WTC11 (cell line): ENCODE measurements around the gene ZBTB16. TPM values are rescaled to one million over a fixed set of nuclear protein-coding genes. Genes with fewer than 3 reads are reported as not detected.

Experiments used
- ATAC-seq: fragments of 200-7000 bp; cut with Tn5 transposase; 2 replicates; pipeline ENCODE4 v1.10.0; 2021; ENCODE audit warnings: mild to moderate bottlenecking, moderate library complexity
- CTCF ChIA-PET: fragments of 300-600 bp; sonication (Branson Sonifier 250); formaldehyde crosslinking; loops from one replicate; lab custom pipeline; 2021; ENCODE audit warnings: antibody characterized with exemption; lab: Charles Lee
- POLR2A ChIA-PET: fragments of 350-600 bp; sonication (Branson Sonifier 250); formaldehyde crosslinking; loops from one replicate; lab custom pipeline; 2021; ENCODE audit warnings: antibody characterized with exemption; lab: Charles Lee
- DNase-seq: peaks from one replicate; pipeline ENCODE4 v3.0.0; 2021; ENCODE audit warnings: low spot score
- H3K27ac Mint-ChIP-seq: 2 replicates; pipeline ENCODE4 v1.8.0; 2021; ENCODE audit warnings: mixed read lengths
- H3K27me3 Mint-ChIP-seq: 2 replicates; pipeline ENCODE4 v1.8.0; 2021; ENCODE audit warnings: low read depth, mild to moderate bottlenecking, moderate library complexity, mixed read lengths
- H3K36me3 Mint-ChIP-seq: 2 replicates; pipeline ENCODE4 v1.8.0; 2021; ENCODE audit warnings: mixed read lengths
- H3K4me1 Mint-ChIP-seq: 2 replicates; pipeline ENCODE4 v1.8.0; 2022; ENCODE audit warnings: mixed read lengths
- H3K4me3 Mint-ChIP-seq: 2 replicates; pipeline ENCODE4 v1.8.0; 2021; ENCODE audit warnings: mild to moderate bottlenecking, moderate library complexity, mixed read lengths
- H3K9me3 Mint-ChIP-seq: 2 replicates; pipeline ENCODE4 v1.8.0; 2021; ENCODE audit warnings: mixed read lengths
- ATF1 ChIP-seq: sonication (generic); formaldehyde crosslinking; IDR thresholded peaks from 2 replicates; pipeline ENCODE4 v1.8.1; 2023; ENCODE audit warnings: mild to moderate bottlenecking, moderate library complexity, missing genetic modification reagents
- CBFB ChIP-seq: sonication (generic); formaldehyde crosslinking; IDR thresholded peaks from 2 replicates; pipeline ENCODE4 v1.8.1; 2022; ENCODE audit warnings: mild to moderate bottlenecking, low read depth, missing genetic modification reagents
- ELF4 ChIP-seq: sonication (generic); formaldehyde crosslinking; IDR thresholded peaks from 2 replicates; pipeline ENCODE4 v1.8.1; 2022; ENCODE audit warnings: low read depth, mild to moderate bottlenecking, moderate library complexity, missing genetic modification reagents
- EMX1 ChIP-seq: fragments of 250-450 bp; sonication (Bioruptor Pico); IDR thresholded peaks from 2 replicates; pipeline ENCODE4 v1.8.0; 2021; ENCODE audit warnings: mild to moderate bottlenecking
- FOXJ3 ChIP-seq: sonication (generic); formaldehyde crosslinking; IDR thresholded peaks from 2 replicates; pipeline ENCODE4 v1.9.0; 2021; ENCODE audit warnings: missing genetic modification reagents, mild to moderate bottlenecking, borderline replicate concordance
- IRF1 ChIP-seq: sonication (generic); formaldehyde crosslinking; IDR thresholded peaks from 2 replicates; pipeline ENCODE4 v1.8.0; 2023; ENCODE audit warnings: missing genetic modification reagents
- MLX ChIP-seq: sonication (generic); formaldehyde crosslinking; IDR thresholded peaks from 2 replicates; pipeline ENCODE4 v1.8.1; 2023; ENCODE audit warnings: mild to moderate bottlenecking, missing genetic modification reagents, moderate library complexity
- NFATC4 ChIP-seq: fragments of 250-450 bp; sonication (Bioruptor Pico); IDR thresholded peaks from 2 replicates; pipeline ENCODE4 v1.9.0; 2021; ENCODE audit warnings: mild to moderate bottlenecking
- NFYB ChIP-seq: sonication (generic); formaldehyde crosslinking; conservative IDR thresholded peaks from 2 replicates; pipeline ENCODE4 v1.8.0; 2022; ENCODE audit warnings: low read depth, missing genetic modification reagents
- NR1H2 ChIP-seq: sonication (generic); formaldehyde crosslinking; IDR thresholded peaks from 2 replicates; pipeline ENCODE4 v1.9.0; 2021; ENCODE audit warnings: mild to moderate bottlenecking, moderate library complexity, missing genetic modification reagents
- NR2C2 ChIP-seq: sonication (generic); formaldehyde crosslinking; IDR thresholded peaks from 2 replicates; pipeline ENCODE4 v1.8.0; 2022; ENCODE audit warnings: mild to moderate bottlenecking, missing genetic modification reagents
- TP53 ChIP-seq: sonication (generic); formaldehyde crosslinking; IDR thresholded peaks from 2 replicates; pipeline ENCODE4 v1.8.1; 2023; ENCODE audit warnings: mild to moderate bottlenecking, missing genetic modification reagents
- ZNF138 ChIP-seq: sonication (generic); formaldehyde crosslinking; conservative IDR thresholded peaks from 2 replicates; pipeline ENCODE4 v1.8.1; 2022; ENCODE audit warnings: mild to moderate bottlenecking, moderate library complexity, missing genetic modification reagents
- ZNF263 ChIP-seq: sonication (generic); formaldehyde crosslinking; IDR thresholded peaks from 2 replicates; pipeline ENCODE4 v1.8.1; 2022; ENCODE audit warnings: low read depth, mild to moderate bottlenecking, moderate library complexity, missing genetic modification reagents
- ZNF671 ChIP-seq: fragments of 250-450 bp; sonication (Bioruptor Pico); IDR thresholded peaks from 2 replicates; pipeline ENCODE4 v1.8.0; 2021; ENCODE audit warnings: mild to moderate bottlenecking
- total RNA-seq: library from RNA; stranded (reverse); gene quantifications from 3 replicates; pipeline ENCODE4 v1.2.3, GENCODE V29; 2021
- TF ChIP-seq, protein P1 (sequence below): sonication (generic); formaldehyde crosslinking; IDR thresholded peaks from 2 replicates; pipeline ENCODE4 v1.8.1; 2023; ENCODE audit warnings: mild to moderate bottlenecking, missing genetic modification reagents
- TF ChIP-seq, protein P2 (sequence below): sonication (generic); formaldehyde crosslinking; IDR thresholded peaks from 2 replicates; pipeline ENCODE4 v1.8.1; 2022; ENCODE audit warnings: missing genetic modification reagents, borderline replicate concordance
- TF ChIP-seq, protein P3 (sequence below): fragments of 250-450 bp; sonication (Bioruptor Pico); IDR thresholded peaks from 2 replicates; pipeline ENCODE4 v1.8.0; 2021; ENCODE audit warnings: mild to moderate bottlenecking
- TF ChIP-seq, protein P4 (sequence below): fragments of 250-450 bp; sonication (Bioruptor Pico); conservative IDR thresholded peaks from 2 replicates; pipeline ENCODE4 v1.9.0; 2021; ENCODE audit warnings: mild to moderate bottlenecking

ZBTB16 gene
- total RNA-seq, 1 experiment from 2014 or later: 0.57 TPM

DNA sequence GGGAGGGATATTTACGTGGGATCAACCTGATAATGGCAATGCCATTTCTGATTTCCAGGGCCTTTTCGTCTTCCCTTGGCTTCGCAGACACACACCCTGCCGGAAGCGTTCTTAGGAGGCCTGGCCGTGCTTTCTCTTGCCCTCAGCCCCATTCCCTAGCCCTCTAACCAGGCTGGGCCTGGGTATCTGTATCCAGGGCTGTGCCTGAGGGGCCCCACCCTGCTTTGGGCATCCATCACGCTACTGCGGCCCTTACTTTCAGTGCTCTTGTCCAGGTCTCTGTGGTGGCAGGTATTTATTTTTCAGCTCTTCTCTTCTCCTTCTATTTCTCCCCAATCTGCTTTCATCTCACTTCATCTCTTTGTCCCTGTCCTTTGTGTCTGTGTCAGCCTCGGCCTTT lies 105.0 kb downstream of the ZBTB16 start:
- H3K4me3 Mint-ChIP-seq: no peak overlapping the region
- H3K9me3 Mint-ChIP-seq: no peaks in the 10 kb centered on the region
- no peaks in the 10 kb centered on the region for H3K27me3 Mint-ChIP-seq
- ChIA-PET CTCF (no interaction called here), POLR2A (no interaction called here)
- DNase-seq: no peak
- no peak overlapping the region for H3K27ac Mint-ChIP-seq
- ATAC-seq: no peak
- no peak for TF ChIP-seq FOXJ3 (CRISPR knock-in tag)
- TF ChIP-seq ZNF671 (CRISPR knock-in tag): no peak
- no peak for TF ChIP-seq IRF1 (CRISPR knock-in tag)
- H3K36me3 Mint-ChIP-seq: no peaks in the 10 kb centered on the region
- H3K4me1 Mint-ChIP-seq: peaks cover 44% of the 10 kb centered on the region

- ChIA-PET CTCF (interaction anchor here (0.6 kb wide), 1 partner anchor 27 kb away, joined by 3 read pairs; no protein-coding TSS in a partner anchor), POLR2A (no interaction called here)
- no peak for TF ChIP-seq NFYB
- no peak for TF ChIP-seq MLX (CRISPR knock-in tag)
- no peak for TF ChIP-seq CBFB (CRISPR knock-in tag)
- no peak for TF ChIP-seq ELF4
- TF ChIP-seq TP53 (CRISPR knock-in tag): no peak
- TF ChIP-seq ZNF263 (CRISPR knock-in tag): no peak
- no peak for TF ChIP-seq NR1H2 (CRISPR knock-in tag)
- no peak for TF ChIP-seq NR2C2 (CRISPR knock-in tag)
- TF ChIP-seq, protein P1, sequence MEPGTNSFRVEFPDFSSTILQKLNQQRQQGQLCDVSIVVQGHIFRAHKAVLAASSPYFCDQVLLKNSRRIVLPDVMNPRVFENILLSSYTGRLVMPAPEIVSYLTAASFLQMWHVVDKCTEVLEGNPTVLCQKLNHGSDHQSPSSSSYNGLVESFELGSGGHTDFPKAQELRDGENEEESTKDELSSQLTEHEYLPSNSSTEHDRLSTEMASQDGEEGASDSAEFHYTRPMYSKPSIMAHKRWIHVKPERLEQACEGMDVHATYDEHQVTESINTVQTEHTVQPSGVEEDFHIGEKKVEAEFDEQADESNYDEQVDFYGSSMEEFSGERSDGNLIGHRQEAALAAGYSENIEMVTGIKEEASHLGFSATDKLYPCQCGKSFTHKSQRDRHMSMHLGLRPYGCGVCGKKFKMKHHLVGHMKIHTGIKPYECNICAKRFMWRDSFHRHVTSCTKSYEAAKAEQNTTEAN: no peak
- TF ChIP-seq EMX1 (CRISPR knock-in tag): no peak
- TF ChIP-seq, protein P2, sequence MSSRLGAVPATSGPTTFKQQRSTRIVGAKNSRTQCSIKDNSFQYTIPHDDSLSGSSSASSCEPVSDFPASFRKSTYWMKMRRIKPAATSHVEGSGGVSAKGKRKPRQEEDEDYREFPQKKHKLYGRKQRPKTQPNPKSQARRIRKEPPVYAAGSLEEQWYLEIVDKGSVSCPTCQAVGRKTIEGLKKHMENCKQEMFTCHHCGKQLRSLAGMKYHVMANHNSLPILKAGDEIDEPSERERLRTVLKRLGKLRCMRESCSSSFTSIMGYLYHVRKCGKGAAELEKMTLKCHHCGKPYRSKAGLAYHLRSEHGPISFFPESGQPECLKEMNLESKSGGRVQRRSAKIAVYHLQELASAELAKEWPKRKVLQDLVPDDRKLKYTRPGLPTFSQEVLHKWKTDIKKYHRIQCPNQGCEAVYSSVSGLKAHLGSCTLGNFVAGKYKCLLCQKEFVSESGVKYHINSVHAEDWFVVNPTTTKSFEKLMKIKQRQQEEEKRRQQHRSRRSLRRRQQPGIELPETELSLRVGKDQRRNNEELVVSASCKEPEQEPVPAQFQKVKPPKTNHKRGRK (CRISPR knock-in tag): no peak
- TF ChIP-seq ATF1: no peak
- no peak for TF ChIP-seq ZNF138 (CRISPR knock-in tag)
- TF ChIP-seq, protein P3, sequence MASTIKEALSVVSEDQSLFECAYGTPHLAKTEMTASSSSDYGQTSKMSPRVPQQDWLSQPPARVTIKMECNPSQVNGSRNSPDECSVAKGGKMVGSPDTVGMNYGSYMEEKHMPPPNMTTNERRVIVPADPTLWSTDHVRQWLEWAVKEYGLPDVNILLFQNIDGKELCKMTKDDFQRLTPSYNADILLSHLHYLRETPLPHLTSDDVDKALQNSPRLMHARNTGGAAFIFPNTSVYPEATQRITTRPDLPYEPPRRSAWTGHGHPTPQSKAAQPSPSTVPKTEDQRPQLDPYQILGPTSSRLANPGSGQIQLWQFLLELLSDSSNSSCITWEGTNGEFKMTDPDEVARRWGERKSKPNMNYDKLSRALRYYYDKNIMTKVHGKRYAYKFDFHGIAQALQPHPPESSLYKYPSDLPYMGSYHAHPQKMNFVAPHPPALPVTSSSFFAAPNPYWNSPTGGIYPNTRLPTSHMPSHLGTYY: no peak
- TF ChIP-seq, protein P4, sequence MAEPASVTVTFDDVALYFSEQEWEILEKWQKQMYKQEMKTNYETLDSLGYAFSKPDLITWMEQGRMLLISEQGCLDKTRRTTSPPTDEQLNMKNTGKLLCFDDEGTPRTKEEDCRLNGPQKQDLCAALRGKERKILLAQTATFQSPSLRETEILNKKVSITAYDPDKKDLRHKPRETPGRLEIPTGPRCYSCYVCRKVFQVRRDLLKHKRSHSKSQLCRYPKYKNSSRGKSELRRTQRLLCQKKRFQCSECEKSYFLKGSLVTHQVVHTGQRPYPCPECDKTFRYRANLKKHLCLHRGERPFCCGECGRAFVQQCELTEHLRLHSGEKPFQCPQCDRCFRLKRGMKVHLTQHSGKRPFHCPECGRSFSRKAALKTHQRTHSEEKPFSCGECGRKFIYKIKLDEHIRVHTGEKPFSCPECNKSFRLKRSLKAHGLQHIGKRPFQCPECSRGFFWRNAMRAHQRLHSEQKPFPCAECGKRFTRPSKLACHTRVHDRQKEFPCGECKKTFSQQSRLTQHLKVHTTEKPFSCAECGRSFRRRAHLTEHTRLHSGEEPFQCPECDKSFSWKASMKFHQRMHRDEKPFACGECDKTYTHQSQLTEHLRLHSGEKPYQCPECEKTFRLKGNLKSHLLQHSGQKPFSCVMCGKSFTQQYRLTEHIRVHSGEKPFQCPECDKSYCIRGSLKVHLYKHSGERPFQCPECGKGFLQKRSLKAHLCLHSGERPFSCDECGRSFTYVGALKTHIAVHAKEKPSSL (CRISPR knock-in tag): no peak
- no peak for TF ChIP-seq NFATC4 (CRISPR knock-in tag)
- Mint-ChIP-seq H3K27ac (no peak overlapping the region), H3K36me3 (no peaks in the 10 kb centered on the region), H3K4me3 (no peak overlapping the region), H3K9me3 (no peaks in the 10 kb centered on the region), H3K4me1 (peaks cover 39% of the 10 kb centered on the region), H3K27me3 (no peaks in the 10 kb centered on the region)
- DNase-seq (no peak), ATAC-seq (no peak)
Measured at GRCh38 chr11:114165326-114166230, 106.1 kb downstream of the ZBTB16 start.
